HG02571 (cell line): Measurements from ENCODE around the gene CSNK1D.

Experiments
- ATAC-seq: cut with Tn5 transposase; IDR thresholded peaks from one replicate; pipeline ENCODE4 v1.9.1; 2021; ENCODE audit warnings: mild to moderate bottlenecking, moderate library complexity; ENCODE audit not compliant: unreplicated experiment

The CSNK1D gene

GRCh38 chr17:82296511-82297279 is 23.2 kb upstream of the CSNK1D start:
- no peak for ATAC-seq

- no peak for ATAC-seq
Observed at GRCh38 chr17:82295472-82295814, 21.9 kb upstream of the CSNK1D start.

- no peak for ATAC-seq
Observed at GRCh38 chr17:82294064-82294773, 20.7 kb upstream of the CSNK1D start.

GRCh38 chr17:82292251-82293154 is 19.0 kb upstream of the CSNK1D start:
- peak; percentile 93 for ATAC-seq

- ATAC-seq, result no peak
Observed at GRCh38 chr17:82291582-82292250, 18.2 kb upstream of the CSNK1D start.

GRCh38 chr17:82287868-82288801 is 14.6 kb upstream of the CSNK1D start:
- ATAC-seq, result no peak

GRCh38 chr17:82287013-82287867 is 13.7 kb upstream of the CSNK1D start:
- no peak for ATAC-seq

- no peak for ATAC-seq
Observed at GRCh38 chr17:82285141-82285540, 11.6 kb upstream of the CSNK1D start.

GRCh38 chr17:82283208-82283749 is 9.8 kb upstream of the CSNK1D start:
- ATAC-seq, result no peak

GRCh38 chr17:82282239-82283207 is 9.0 kb upstream of the CSNK1D start:
- no peak for ATAC-seq

- ATAC-seq, result no peak
Observed at GRCh38 chr17:82281502-82282238, 8.2 kb upstream of the CSNK1D start.

GRCh38 chr17:82281076-82281475 is 7.6 kb upstream of the CSNK1D start:
- no peak for ATAC-seq

- no peak for ATAC-seq
Observed at GRCh38 chr17:82280537-82280936, 7.0 kb upstream of the CSNK1D start.

- ATAC-seq, result no peak
Observed at GRCh38 chr17:82278786-82279391, 5.4 kb upstream of the CSNK1D start.

- no peak for ATAC-seq
Observed at GRCh38 chr17:82278308-82278707, 4.8 kb upstream of the CSNK1D start.

GRCh38 chr17:82277851-82278250 is 4.4 kb upstream of the CSNK1D start:
- ATAC-seq, result no peak
